HEK293 (cell line): ENCODE results near the gene OTOR.

Source experiments
- CTCF ChIP-seq: fragments of 450-650 bp; formaldehyde crosslinking; IDR thresholded peaks from 2 replicates; pipeline ENCODE4 v1.5.1; 2016; ENCODE audit warnings: missing biosample characterization, missing genetic modification characterization
- PRDM4 ChIP-seq: fragments of 450-650 bp; formaldehyde crosslinking; IDR thresholded peaks from 2 replicates; pipeline ENCODE4 v1.5.1; 2017; ENCODE audit warnings: missing biosample characterization, missing genetic modification characterization
- ZNF48 ChIP-seq: fragments of 450-650 bp; formaldehyde crosslinking; IDR thresholded peaks from 2 replicates; pipeline ENCODE4 v1.5.1; 2016; ENCODE audit warnings: missing biosample characterization, missing genetic modification characterization
- ZSCAN16 ChIP-seq: fragments of 450-650 bp; formaldehyde crosslinking; IDR thresholded peaks from 2 replicates; pipeline ENCODE4 v1.5.1; 2016; ENCODE audit warnings: missing biosample characterization, missing genetic modification characterization

- TF ChIP-seq PRDM4 (tag by site-specific recombination) (no peak), ZNF48 (tag by site-specific recombination) (no peak), CTCF (tag by site-specific recombination) (no peak), ZSCAN16 (tag by site-specific recombination) (no peak)
These were observed 27.8 kb downstream of the OTOR start for GRCh38 chr20:16775961-16776360.
